GM12878 (cell line): ENCODE results near the gene UGGT2. TPM values are rescaled to one million over a fixed set of nuclear protein-coding genes. Genes with fewer than 3 reads are reported as not detected.
A peak's percentile ranks its signal among the peaks of the same experiment; 100 is the strongest.

Source experiments
- ATAC-seq: fragments of 200-7000 bp; cut with Tn5 transposase; 3 replicates; pipeline ENCODE4 v1.9.1; 2020; ENCODE audit warnings: mild to moderate bottlenecking, moderate library complexity
- BruUV-seq: library from RNA; stranded (reverse); fragments of 400-500 nt; replicated peaks from 2 replicates; lab custom pipeline; 2021; lab: Mats Ljungman, UMichigan
- CTCF ChIA-PET: fragments of 300-600 bp; sonication (Branson Sonifier 250); formaldehyde crosslinking; extraction: SDS; loops from one replicate; lab custom pipeline; 2021; ENCODE audit warnings: inconsistent platforms; lab: Yijun Ruan, JAX
- POLR2A ChIA-PET: fragments of 350-600 bp; formaldehyde crosslinking; extraction: SDS; loops from one replicate; lab custom pipeline; 2021; ENCODE audit warnings: inconsistent platforms; lab: Charles Lee
- RAD21 ChIA-PET: fragments of 300-600 bp; sonication (Branson Sonifier 250); formaldehyde crosslinking; loops from one replicate; lab custom pipeline; 2023; ENCODE audit warnings: antibody characterized with exemption; ENCODE audit not compliant: unreplicated experiment; lab: Charles Lee
- SMC1A ChIA-PET: fragments of 300-600 bp; sonication (Branson Sonifier 250); formaldehyde crosslinking; loops from one replicate; lab custom pipeline; 2023; ENCODE audit not compliant: unreplicated experiment, uncharacterized antibody; lab: Charles Lee
- DNase-seq: peaks from one replicate; pipeline ENCODE4 v3.0.0-alpha.2; 2011; ENCODE audit warnings: low read depth, low spot score
- FAIRE-seq: peaks from 3 replicates; lab custom pipeline; 2011; peaks lifted over from hg19 to GRCh38; lab: Jason Lieb, UNC
- H2AFZ ChIP-seq: 2 replicates; pipeline ENCODE4 v1.6.0; 2011; ENCODE audit warnings: low read depth, low read length, control low read depth; ENCODE audit not compliant: control insufficient read depth
- H3K27ac ChIP-seq: 2 replicates; pipeline ENCODE4 v1.5.1; 2011; ENCODE audit warnings: control low read depth; ENCODE audit not compliant: control insufficient read depth, insufficient read depth
- H3K27me3 ChIP-seq, 2 experiments: replicated peaks in 1 of 2; 2 replicates each; pipeline versions ENCODE4 v1.6.0 to v1.6.1; 2011; ENCODE audit warnings: low read length in 1 of 2; ENCODE audit not compliant: control insufficient read depth in 2 of 2, insufficient read depth in 2 of 2
- H3K36me3 ChIP-seq, 2 experiments: 2 replicates each; pipeline ENCODE4 v1.5.1; 2011; ENCODE audit warnings: low read length in 1 of 2; ENCODE audit not compliant: control insufficient read depth in 2 of 2, insufficient read depth in 2 of 2
- H3K4me1 ChIP-seq: 2 replicates; pipeline ENCODE4 v1.6.1; 2011; ENCODE audit warnings: mild to moderate bottlenecking, low read length, moderate library complexity, mixed read lengths; ENCODE audit not compliant: control insufficient read depth, insufficient read depth
- H3K4me2 ChIP-seq: 2 replicates; pipeline ENCODE4 v1.6.0; 2011; ENCODE audit warnings: control low read depth; ENCODE audit not compliant: control insufficient read depth, insufficient read depth
- H3K4me3 ChIP-seq: fragments of 200-600 bp; sonication (generic); 2 replicates; pipeline ENCODE4 v1.5.1; 2016
- H3K79me2 ChIP-seq: 2 replicates; pipeline ENCODE4 v1.6.0; 2011; ENCODE audit warnings: low read length; ENCODE audit not compliant: control insufficient read depth, insufficient read depth
- H3K9ac ChIP-seq: 2 replicates; pipeline ENCODE4 v1.8.0; 2011; ENCODE audit warnings: low read length, control low read depth, mixed read lengths; ENCODE audit not compliant: control insufficient read depth, insufficient read depth
- H3K9me3 ChIP-seq: replicated peaks from 3 replicates; pipeline ENCODE4 v1.5.1; 2011; ENCODE audit warnings: mild to moderate bottlenecking, low read length; ENCODE audit not compliant: control insufficient read depth, insufficient read depth
- H4K20me1 ChIP-seq: 2 replicates; pipeline ENCODE4 v1.6.0; 2011; ENCODE audit not compliant: control insufficient read depth, insufficient read depth
- ASH2L ChIP-seq: fragments of 300-600, 200-600 bp; sonication (generic); IDR thresholded peaks from 2 replicates; pipeline ENCODE4 v1.6.1; 2017; ENCODE audit warnings: low read depth, mild to moderate bottlenecking, borderline replicate concordance
- ATF2 ChIP-seq: IDR thresholded peaks from 2 replicates; pipeline ENCODE4 v1.6.1; 2012; ENCODE audit warnings: low read length, inconsistent platforms
- ATF7 ChIP-seq: fragments of 450-650 bp; IDR thresholded peaks from 2 replicates; pipeline ENCODE4 v1.6.1; 2016; ENCODE audit warnings: low read depth, mild to moderate bottlenecking
- CBX3 ChIP-seq: fragments of 200-600 bp; sonication (generic); IDR thresholded peaks from 2 replicates; pipeline ENCODE4 v1.6.1; 2016; ENCODE audit warnings: low read depth, borderline replicate concordance
- GABPA ChIP-seq: IDR thresholded peaks from 2 replicates; pipeline ENCODE4 v1.6.1; 2014; ENCODE audit warnings: antibody characterized with exemption, low read depth, mild to moderate bottlenecking, inconsistent platforms
- IRF4 ChIP-seq: IDR thresholded peaks from 2 replicates; pipeline ENCODE4 v1.6.1; 2011; ENCODE audit warnings: low read depth, low read length
- KDM1A ChIP-seq: fragments of 200-600 bp; sonication (generic); IDR thresholded peaks from 2 replicates; pipeline ENCODE4 v1.6.1; 2016; ENCODE audit warnings: borderline replicate concordance
- MTA3 ChIP-seq: IDR thresholded peaks from 2 replicates; pipeline ENCODE4 v1.6.1; 2012; ENCODE audit warnings: low read length, inconsistent platforms, borderline replicate concordance
- RBBP5 ChIP-seq: fragments of 200-600 bp; sonication (generic); conservative IDR thresholded peaks from 2 replicates; pipeline ENCODE4 v1.6.1; 2016
- RELA ChIP-seq: fragments of 450-650 bp; IDR thresholded peaks from 2 replicates; pipeline ENCODE4 v1.8.0; 2014; ENCODE audit warnings: borderline replicate concordance; ENCODE audit not compliant: partially characterized antibody
- SMAD5 ChIP-seq: IDR thresholded peaks from 2 replicates; pipeline ENCODE4 v1.6.1; 2016; ENCODE audit warnings: antibody characterized with exemption, low read depth
- SUPT20H ChIP-seq: IDR thresholded peaks from 2 replicates; pipeline ENCODE4 v1.6.1; 2011; ENCODE audit warnings: low read depth, mild to moderate bottlenecking, low read length, moderate library complexity, borderline replicate concordance; ENCODE audit not compliant: control insufficient read depth
- ZNF687 ChIP-seq: fragments of 450-650 bp; IDR thresholded peaks from 2 replicates; pipeline ENCODE4 v1.6.1; 2017; ENCODE audit warnings: mild to moderate bottlenecking, moderate library complexity
- WGBS: methylation state at CpG from one replicate; pipeline ENCODE4 v1.1.6; 2016; ENCODE audit warnings: low lambda C conversion rate; ENCODE audit not compliant: insufficient replicate concordance, insufficient coverage; ENCODE audit errors: missing lambda C conversion rate; 5-methylcytosine and 5-hydroxymethylcytosine counted together
- in situ Hi-C: fragments of 300-500 bp; cut with MboI; formaldehyde crosslinking; loops from 9 replicates; pipeline ENCODE4 v1.14.3; 2018; ENCODE audit warnings: mixed read lengths
- intact Hi-C: fragments of 100-400 bp; cut with micrococcal nuclease; formaldehyde crosslinking; loops from one replicate; pipeline ENCODE4 v1.14.2; 2022; ENCODE audit not compliant: unreplicated experiment
- polyA plus RNA-seq, 11 experiments: library from polyadenylated mRNA; depleted of rRNA in 4 of 11; unstranded in 6 of 11; stranded (reverse) in 5 of 11; fragments of >200 nt; fragmentation: Nextera tagmentation in 4 of 11; fragmentation: Illumina TruSeq in 1 of 11; extraction: Ambion mirVana in 4 of 11; extraction: Trizol in 1 of 11; gene quantifications; 1 replicate in 1 of 11; 2 replicates in 10 of 11; pipeline versions ENCODE4 v1.2.1 to v1.2.3, GENCODE V29; 2011 to 2016; ENCODE audit warnings: inconsistent platforms in 2 of 11, missing spikeins in 2 of 11, low read depth in 1 of 11
- total RNA-seq, 4 experiments: library from RNA; depleted of rRNA in 3 of 4; stranded (reverse); fragments of >200 nt in 3 of 4; fragmentation: Illumina TruSeq in 1 of 4; extraction: Trizol in 1 of 4; gene quantifications; 2 replicates each; pipeline versions ENCODE4 v1.2.1 to v1.2.3, GENCODE V29; 2013 to 2021

UGGT2 gene
- total and polyA plus RNA-seq, 10 of the 15 experiments (the other 5 are each of a cell fraction or from before 2014, with no cell fraction given) = 4.9 to 29.0 (median 17.3) TPM

GRCh38 chr13:95754069-95754468 is 299.1 kb downstream of the UGGT2 start:
- TF ChIP-seq ASH2L (no peak), IRF4 (no peak), ZNF687 (no peak), MTA3 (no peak), CBX3 (no peak), GABPA (no peak), RBBP5 (no peak), RELA (no peak), KDM1A (no peak), ATF7 (no peak), ATF2 (no peak), SMAD5 (no peak), SUPT20H (no peak)
- CTCF ChIA-PET = interaction anchor here (0.5 kb wide), 1 partner anchor 257 kb away, joined by 3 read pairs; no protein-coding TSS in a partner anchor
- 99% methylated on average over 4 of the region's 4 CpGs for WGBS
- peaks cover 2% of the 10 kb centered on the region for H3K79me2 ChIP-seq
- H3K27me3 ChIP-seq = no peaks in the 10 kb centered on the region
- H3K4me1 ChIP-seq = no peaks in the 10 kb centered on the region
- no peaks in the 10 kb centered on the region; the same call in 2 of the 3 replicates for H3K9me3 ChIP-seq
- SMC1A ChIA-PET = no interaction called here
- DNase-seq (no peak), FAIRE-seq (no peak), ATAC-seq (peak; percentile 22; the same call in 1 of the 3 replicates)
- intact Hi-C loops (no loop called here), in situ Hi-C loops (no loop called here)
- H2AFZ ChIP-seq = no peak overlapping the region
- POLR2A ChIA-PET = no interaction called here
- no peak overlapping the region for H3K27ac ChIP-seq
- no peak overlapping the region for H3K4me2 ChIP-seq
- H4K20me1 ChIP-seq = no peaks in the 10 kb centered on the region
- no TSS peak for BruUV-seq
- no peak overlapping the region for H3K4me3 ChIP-seq
- peaks cover 0 to 5% of the 10 kb centered on the region in 2 experiments; a peak in 2 of 4 replicates for H3K36me3 ChIP-seq
- RAD21 ChIA-PET = no interaction called here
- H3K9ac ChIP-seq = no peak overlapping the region
